Measurements from ENCODE around the gene HLA-DPA1.
A peak's percentile ranks its signal among the peaks of the same experiment; 100 is the strongest.
"Not testable (repeated sequence)": the region's sequence is repeated elsewhere in the genome, so short reads cannot be mapped to it uniquely, and the experiment has no call there.

The HLA-DPA1 gene

GRCh38 chr6:33073431-33073871 is at the start of gene HLA-DPA1:
TSS of gene HLA-DPA1 (minus strand) at chr6:33073649.
- DNase-seq (ENCODE audit: low spot score) = peak; percentile 77

DNA sequence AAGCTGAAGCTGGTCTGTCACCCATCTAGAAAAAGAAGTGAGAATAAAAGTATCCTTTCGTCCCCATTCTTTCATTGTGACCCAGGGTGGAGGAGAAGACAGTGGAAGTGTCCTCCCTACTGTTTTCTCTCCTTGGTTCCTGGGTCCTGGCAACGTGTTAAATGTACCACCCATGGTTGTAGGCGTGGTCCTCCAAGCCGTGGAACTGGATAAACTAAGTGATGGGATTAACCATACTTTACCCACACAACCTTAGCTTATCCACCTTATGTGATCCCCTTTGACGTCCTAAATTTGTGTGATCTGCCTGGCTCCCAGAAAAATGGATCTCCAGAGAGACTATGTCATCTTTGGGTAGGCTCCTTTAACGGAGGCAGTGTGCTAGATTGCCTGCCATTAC is 49.7 kb upstream of the HLA-DPA1 start:
- no peak for DNase-seq (ENCODE audit: low spot score)

GRCh38 chr6:33120001-33120400 is 46.6 kb upstream of the HLA-DPA1 start:
- no peak for DNase-seq (ENCODE audit: low spot score)

- peak; percentile 71 for DNase-seq (ENCODE audit: low spot score)
These were observed 45.2 kb upstream of the HLA-DPA1 start for GRCh38 chr6:33118525-33119123.

DNA sequence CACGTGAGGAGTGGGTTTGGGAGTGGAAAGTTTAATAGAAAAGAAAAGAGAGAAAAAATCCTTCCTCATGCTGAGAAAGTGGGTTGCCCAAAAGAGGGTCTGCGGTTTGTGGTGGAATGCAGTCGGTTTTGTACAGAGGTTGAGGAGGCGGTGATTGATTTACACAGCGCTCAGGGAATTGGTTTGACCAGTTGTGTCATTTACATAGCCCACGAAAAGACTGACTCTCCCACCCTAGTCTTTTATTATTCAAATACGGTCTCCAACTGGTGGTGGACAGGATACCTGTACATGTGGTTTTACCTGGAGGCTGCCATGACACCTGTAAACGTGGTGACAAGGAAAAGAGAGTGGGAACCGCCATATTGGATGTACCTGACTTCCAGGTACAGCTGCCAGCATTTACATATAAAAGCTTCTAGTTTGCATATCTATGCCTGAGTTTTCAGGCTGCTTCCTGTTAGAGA is 44.4 kb upstream of the HLA-DPA1 start:
- DNase-seq (ENCODE audit: low spot score) = no peak

DNA sequence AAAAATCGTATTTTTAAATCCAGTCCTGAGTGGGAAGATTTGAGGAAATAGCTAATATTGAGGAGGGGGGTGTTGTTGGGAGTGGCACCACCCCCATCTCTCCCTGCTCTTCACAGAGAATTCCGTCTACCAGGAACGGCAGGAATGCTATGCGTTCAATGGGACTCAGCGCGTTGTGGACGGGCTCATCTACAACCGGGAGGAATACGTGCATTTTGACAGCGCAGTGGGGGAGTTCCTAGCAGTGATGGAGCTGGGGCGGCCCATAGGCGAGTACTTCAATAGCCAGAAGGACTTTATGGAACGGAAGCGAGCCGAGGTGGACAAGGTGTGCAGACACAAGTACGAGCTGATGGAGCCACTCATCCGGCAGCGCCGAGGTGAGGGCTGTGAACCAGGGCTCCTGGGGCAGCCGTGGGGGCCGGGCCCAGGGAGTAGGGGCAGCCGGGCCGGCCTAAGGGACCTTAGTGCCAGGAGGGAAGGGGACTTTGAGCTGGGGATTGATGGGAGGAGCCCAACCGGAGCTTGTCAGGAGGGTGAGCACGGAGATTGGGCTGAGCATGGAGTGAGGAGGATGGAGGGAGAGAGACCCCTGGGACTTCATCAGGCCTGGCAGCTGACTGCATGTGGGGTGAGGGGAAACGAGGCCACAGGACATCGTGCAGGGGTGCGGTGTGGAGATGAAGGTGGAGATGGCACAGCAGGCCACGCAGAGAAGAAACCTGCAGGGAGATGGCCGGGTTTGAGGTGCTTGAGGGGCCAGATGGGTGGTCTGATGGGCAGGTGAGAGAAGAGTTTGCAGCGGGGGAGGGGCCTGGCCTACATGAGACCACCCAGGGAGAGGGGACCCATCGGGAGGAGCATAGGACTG is 43.6 kb upstream of the HLA-DPA1 start:
- peak; percentile 38 for DNase-seq (ENCODE audit: low spot score)

- DNase-seq (ENCODE audit: low spot score) = no peak
These were observed 43.0 kb upstream of the HLA-DPA1 start for GRCh38 chr6:33116417-33116816.

GRCh38 chr6:33114406-33114805 is 41.0 kb upstream of the HLA-DPA1 start:
- DNase-seq (ENCODE audit: low spot score) = no peak

DNA sequence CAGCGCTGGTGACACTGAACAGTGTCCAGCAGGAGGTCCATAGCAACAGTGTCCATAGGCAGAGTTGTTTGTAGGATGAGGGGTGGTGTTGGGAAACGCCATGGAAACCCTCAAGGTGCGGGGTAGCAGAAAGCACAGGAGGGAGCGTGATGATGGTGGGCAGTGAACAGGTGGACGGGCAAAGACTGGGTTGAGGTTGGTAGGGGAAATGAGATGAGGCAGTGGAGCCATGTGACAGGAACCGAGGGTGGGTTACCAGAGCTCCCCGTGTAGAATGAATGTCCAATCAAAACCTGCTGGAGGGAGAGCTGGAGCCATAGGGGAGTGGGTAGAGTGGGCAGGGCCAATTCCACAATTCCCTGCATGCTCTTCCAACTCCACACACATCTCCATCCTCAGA is 40.3 kb upstream of the HLA-DPA1 start:
- DNase-seq (ENCODE audit: low spot score) = no peak

DNA sequence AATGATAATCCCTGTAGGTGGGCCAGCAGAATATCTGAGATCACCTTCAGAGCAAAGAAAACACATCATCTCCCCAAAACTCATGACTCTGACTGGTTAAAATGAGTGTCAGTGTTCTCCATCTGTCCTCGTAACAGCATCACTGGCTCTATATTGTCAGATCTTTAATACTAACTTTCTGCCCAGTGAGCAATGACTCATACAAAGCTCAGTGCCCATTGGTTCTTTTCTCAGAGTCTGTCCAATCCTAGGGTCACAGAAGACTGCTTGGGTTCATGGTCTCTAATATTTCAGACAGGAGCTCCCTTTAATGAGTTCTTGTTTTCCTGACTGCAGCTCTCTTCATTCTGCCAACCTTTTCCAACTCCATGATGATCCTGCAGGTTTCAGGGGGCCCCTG is 38.7 kb upstream of the HLA-DPA1 start:
- peak; percentile 82 for DNase-seq (ENCODE audit: low spot score)

- DNase-seq (ENCODE audit: low spot score) = no peak
These were observed 34.9 kb upstream of the HLA-DPA1 start for GRCh38 chr6:33108307-33108706.

DNA sequence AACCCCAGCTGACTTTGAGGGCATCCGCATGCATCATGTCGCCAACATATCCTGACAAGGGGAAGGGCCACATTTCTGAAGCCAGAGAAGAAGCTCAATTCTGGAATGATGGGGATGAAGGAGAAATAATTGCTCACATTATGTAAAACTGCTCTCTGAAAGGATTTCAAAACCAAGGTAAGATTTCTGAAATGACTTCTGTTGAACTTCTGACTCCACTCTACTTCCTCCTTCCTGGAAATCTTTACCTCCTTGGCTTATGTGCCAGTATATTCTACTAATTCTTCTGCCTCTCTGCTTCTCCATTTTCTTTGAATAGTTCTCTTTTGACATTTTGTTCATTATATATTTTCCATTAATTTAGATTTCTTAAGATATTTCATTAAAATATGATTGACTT is 34.2 kb upstream of the HLA-DPA1 start:
- no peak for DNase-seq (ENCODE audit: low spot score)

- no peak for DNase-seq (ENCODE audit: low spot score)
These were observed 32.7 kb upstream of the HLA-DPA1 start for GRCh38 chr6:33105916-33106871.

GRCh38 chr6:33105386-33105785 is 31.9 kb upstream of the HLA-DPA1 start:
- no peak for DNase-seq (ENCODE audit: low spot score)

GRCh38 chr6:33104887-33105286 is 31.4 kb upstream of the HLA-DPA1 start:
- no peak for DNase-seq (ENCODE audit: low spot score)

DNA sequence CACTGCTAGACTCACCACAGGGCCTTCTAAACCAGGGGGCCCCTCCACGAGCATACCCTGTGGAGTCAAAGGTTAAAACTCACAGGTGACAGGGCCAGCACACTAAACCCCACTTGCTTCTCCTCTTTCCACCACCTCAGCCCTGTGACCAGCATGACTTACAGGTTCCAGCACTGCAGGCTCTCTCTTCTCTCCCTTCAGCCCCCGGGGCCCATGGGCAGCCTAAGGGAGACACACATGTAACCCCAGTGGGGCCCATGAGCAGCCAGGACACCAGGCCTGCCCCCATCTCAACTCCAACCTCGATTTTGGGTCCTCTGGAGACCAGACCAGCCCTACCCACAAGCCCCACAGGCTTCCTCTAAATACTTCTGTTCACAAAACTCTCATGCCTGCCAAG is 30.3 kb upstream of the HLA-DPA1 start:
- DNase-seq (ENCODE audit: low spot score) = no peak

DNA sequence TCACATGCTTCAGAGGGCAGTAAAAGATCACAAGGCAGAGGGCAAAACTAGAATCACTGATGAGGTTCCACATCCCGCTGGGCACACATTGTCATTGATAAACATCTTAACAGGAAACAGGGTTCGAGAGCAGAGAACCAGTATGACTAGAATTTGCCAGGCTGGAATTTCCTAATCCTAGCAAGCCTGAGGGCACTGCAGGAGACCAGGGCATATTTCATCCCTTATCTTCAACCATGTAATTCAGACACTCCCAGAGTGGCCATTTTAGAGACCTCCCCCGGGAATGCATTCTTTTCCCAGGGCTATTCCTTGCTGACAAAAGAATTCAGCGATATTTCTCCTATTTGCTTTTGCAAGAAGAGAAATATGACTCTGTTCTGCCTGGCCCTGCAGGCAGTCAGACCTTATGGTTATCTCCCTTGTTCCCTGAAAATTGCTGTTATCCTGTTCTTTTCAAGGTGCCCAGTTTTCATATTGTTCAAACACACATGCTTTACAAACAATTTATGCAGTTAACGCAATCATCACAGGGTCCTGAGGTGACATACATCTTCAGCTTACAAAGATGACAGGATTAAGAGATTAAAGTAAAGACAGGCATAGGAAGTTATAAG is 27.8 kb upstream of the HLA-DPA1 start:
- not testable (repeated sequence) for DNase-seq (ENCODE audit: low spot score)

DNA sequence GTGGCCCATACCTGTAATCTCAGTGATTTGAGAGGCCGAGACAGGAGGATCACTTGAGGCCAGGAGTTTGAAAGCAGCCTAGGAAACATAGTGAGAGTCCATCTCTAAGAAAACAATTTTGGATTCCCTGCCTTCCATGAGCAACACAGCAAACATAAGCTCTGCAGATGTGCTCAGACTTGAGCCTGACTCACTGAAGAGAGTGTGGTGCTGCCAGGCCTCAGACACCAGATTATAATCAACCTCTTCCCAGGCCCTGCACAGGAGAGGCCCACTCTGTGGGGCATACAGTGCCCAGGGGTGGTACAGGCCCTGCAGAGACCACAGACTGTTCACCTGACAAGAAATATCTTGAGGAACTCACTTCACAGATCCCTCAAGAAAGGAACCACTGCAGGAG is 22.2 kb upstream of the HLA-DPA1 start:
- no peak for DNase-seq (ENCODE audit: low spot score)

GRCh38 chr6:33093855-33094254 is 20.4 kb upstream of the HLA-DPA1 start:
- DNase-seq (ENCODE audit: low spot score) = no peak

- DNase-seq (ENCODE audit: low spot score) = no peak
These were observed 18.9 kb upstream of the HLA-DPA1 start for GRCh38 chr6:33092385-33092784.

- no peak for DNase-seq (ENCODE audit: low spot score)
These were observed 18.5 kb upstream of the HLA-DPA1 start for GRCh38 chr6:33091957-33092356.
